Breast epithelium (tissue), 3 donors: Measurements from ENCODE around the gene BCL2L14.
"Not testable (repeated sequence)": the region's sequence is repeated elsewhere in the genome, so short reads cannot be mapped to it uniquely, and the experiment has no call there.

ENCODE experiments used
- POLR2A ChIP-seq: fragments of 450-650 bp; IDR thresholded peaks from one replicate; pipeline ENCODE4 v1.6.1; 2016; ENCODE audit warnings: antibody characterized with exemption, mild to moderate bottlenecking, moderate library complexity
- POLR2AphosphoS5 ChIP-seq, 3 donors: sonication (generic); formaldehyde crosslinking; IDR thresholded peaks; one replicate each; pipeline ENCODE4 v1.6.1; 2017; ENCODE audit warnings: antibody characterized with exemption in 3 of 3
- TF ChIP-seq, protein P1 (sequence below), 3 donors: fragments of 450-650 bp; IDR thresholded peaks; one replicate each; pipeline ENCODE4 v1.5.1; 2016 to 2017; ENCODE audit warnings: antibody characterized with exemption in 3 of 3, mild to moderate bottlenecking in 3 of 3, moderate library complexity in 3 of 3

DNA sequence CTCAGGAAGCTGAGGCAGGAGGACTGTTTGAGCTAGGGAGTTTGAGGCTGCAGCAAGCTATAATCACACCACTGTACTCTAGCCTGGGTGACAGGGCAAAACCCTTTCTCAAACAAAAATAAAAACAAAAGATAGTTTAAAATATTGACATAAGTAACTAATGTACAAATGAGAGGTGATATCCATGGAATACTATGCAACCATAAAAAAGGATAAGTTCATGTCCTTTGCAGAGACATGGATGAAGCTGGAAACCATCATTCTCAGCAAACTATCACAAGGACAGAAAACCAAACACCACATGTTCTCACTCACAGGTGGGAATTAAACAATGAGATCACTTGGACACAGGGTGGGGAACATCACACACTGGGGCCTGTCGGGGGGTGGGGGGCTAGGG is 73.8 kb downstream of the BCL2L14 start:
- not testable (repeated sequence) for TF ChIP-seq POLR2AphosphoS5 (IDR thresholded peaks at IDR 0.05); POLR2A
- TF ChIP-seq, protein P1, sequence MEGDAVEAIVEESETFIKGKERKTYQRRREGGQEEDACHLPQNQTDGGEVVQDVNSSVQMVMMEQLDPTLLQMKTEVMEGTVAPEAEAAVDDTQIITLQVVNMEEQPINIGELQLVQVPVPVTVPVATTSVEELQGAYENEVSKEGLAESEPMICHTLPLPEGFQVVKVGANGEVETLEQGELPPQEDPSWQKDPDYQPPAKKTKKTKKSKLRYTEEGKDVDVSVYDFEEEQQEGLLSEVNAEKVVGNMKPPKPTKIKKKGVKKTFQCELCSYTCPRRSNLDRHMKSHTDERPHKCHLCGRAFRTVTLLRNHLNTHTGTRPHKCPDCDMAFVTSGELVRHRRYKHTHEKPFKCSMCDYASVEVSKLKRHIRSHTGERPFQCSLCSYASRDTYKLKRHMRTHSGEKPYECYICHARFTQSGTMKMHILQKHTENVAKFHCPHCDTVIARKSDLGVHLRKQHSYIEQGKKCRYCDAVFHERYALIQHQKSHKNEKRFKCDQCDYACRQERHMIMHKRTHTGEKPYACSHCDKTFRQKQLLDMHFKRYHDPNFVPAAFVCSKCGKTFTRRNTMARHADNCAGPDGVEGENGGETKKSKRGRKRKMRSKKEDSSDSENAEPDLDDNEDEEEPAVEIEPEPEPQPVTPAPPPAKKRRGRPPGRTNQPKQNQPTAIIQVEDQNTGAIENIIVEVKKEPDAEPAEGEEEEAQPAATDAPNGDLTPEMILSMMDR (IDR thresholded peaks at IDR 0.05) = not testable (repeated sequence)
